ENCODE measurements around the gene ACAD10. TPM values are rescaled to one million over a fixed set of nuclear protein-coding genes. Genes with fewer than 3 reads are reported as not detected.

ACAD10 gene
- total and polyA plus RNA-seq, 12 donors, result 14.7 to 65.5 (median 40.7) TPM

DNA sequence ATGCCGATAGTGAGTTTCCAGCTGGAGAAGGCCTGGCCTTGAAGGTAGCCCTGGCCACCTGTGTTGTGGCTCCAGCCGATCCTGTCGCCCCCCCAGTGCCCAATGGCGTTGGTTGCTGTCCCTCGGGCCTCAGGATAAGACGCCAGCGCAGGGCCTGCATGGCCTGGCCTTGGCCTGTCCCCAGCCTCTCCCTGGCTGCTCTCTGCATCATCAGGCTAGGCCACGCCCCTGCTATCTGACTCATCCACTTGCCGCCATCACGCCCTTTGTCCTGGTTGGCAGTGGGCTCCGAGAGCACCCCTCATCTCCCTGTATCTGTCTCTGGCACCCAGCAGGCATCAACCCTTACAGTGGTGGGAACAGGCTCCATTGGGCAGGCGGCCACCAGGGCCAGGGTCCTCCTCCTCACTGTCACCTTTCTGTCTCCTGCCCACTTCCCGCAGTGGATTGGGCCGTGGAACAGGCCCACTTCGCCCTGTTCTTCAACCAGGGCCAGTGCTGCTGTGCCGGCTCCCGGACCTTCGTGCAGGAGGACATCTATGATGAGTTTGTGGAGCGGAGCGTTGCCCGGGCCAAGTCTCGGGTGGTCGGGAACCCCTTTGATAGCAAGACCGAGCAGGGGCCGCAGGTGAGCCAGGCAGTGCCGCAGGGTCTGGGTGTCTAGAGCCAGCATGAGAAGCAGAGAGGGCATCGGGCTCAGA, 106.5 kb downstream of the ACAD10 start:
- Histone ChIP-seq H3K4me1 (replicated peaks in 1 of 2) (peaks cover 29 to 36% of the 10 kb centered on the region in 2 donors), H3K27me3 (no peaks in the 10 kb centered on the region), H3K27ac (peak overlapping the region; percentile 82 to 98 (median 91)), H3K36me3 (replicated peaks in 1 of 2) (peaks cover 0 to 75% of the 10 kb centered on the region in 2 donors), H3K9me3 (replicated peaks in 1 of 3) (no peaks in the 10 kb centered on the region), H3K4me3 (no peak overlapping the region)
- 71 to 82% (median 73%) methylated on average over 21 to 27 of the region's 27 CpGs for WGBS, 4 donors
- TF ChIP-seq, protein P1, sequence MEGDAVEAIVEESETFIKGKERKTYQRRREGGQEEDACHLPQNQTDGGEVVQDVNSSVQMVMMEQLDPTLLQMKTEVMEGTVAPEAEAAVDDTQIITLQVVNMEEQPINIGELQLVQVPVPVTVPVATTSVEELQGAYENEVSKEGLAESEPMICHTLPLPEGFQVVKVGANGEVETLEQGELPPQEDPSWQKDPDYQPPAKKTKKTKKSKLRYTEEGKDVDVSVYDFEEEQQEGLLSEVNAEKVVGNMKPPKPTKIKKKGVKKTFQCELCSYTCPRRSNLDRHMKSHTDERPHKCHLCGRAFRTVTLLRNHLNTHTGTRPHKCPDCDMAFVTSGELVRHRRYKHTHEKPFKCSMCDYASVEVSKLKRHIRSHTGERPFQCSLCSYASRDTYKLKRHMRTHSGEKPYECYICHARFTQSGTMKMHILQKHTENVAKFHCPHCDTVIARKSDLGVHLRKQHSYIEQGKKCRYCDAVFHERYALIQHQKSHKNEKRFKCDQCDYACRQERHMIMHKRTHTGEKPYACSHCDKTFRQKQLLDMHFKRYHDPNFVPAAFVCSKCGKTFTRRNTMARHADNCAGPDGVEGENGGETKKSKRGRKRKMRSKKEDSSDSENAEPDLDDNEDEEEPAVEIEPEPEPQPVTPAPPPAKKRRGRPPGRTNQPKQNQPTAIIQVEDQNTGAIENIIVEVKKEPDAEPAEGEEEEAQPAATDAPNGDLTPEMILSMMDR (IDR thresholded peaks at IDR 0.05), result no peak
- TF ChIP-seq POLR2A (IDR thresholded peaks at IDR 0.05), result peak in 1 of 2 donors; percentile 44
- peak; percentile 89 to 99 (median 96) for DNase-seq
- intact Hi-C loops (cut with DNase I), result no loop called here

DNA sequence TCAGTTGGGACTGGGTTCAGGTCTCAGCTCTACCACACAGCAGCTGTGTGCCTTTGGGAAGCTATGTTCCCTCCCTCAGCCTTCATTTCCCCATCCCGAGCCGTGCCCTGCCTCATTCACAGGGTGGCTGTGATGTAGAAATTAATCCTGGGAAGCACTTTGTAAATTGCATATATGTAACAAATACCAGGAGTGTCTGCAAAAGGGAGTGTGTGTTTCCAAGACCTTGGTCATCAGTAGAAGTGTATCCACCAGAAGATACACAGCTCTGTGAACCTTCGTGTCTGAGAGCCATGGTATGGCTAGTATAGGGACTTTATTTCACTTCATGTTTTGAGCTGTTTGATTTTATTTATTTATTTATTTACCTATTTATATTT, 107.0 kb downstream of the ACAD10 start:
- Histone ChIP-seq H3K9me3 (replicated peaks in 1 of 3) (no peaks in the 10 kb centered on the region), H3K27ac (peak overlapping the region; percentile 82 to 98 (median 91)), H3K4me3 (no peak overlapping the region), H3K36me3 (replicated peaks in 1 of 2) (peaks cover 0 to 81% of the 10 kb centered on the region in 2 donors), H3K27me3 (no peaks in the 10 kb centered on the region), H3K4me1 (replicated peaks in 1 of 2) (peaks cover 29 to 33% of the 10 kb centered on the region in 2 donors)
- intact Hi-C loops (cut with DNase I), result no loop called here
- TF ChIP-seq, protein P1 (IDR thresholded peaks at IDR 0.05), result no peak
- TF ChIP-seq POLR2A (IDR thresholded peaks at IDR 0.05), result no peak
- DNase-seq, result no peak
- 86 to 93% (median 92%) methylated on average over 3 of the region's 3 CpGs for WGBS, 4 donors

DNA sequence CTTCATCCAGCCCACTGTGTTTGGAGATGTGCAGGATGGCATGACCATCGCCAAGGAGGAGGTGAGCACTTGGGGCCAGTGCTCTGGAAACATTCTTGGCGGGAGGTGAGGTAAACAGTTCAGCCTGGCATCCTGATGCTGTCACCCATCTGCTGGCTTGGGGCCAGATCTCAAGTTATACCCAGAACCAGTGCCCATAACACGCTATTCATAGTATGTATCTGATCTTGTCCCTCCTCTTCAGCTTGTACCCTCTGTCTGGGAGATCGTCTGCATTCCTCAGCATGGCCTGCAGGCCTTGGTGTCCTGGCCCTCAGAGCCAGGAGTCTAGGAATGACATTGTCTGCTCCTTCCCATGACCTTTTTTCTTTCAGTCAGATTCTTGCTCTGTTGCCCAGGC, 112.3 kb downstream of the ACAD10 start:
- Histone ChIP-seq H3K9me3 (replicated peaks in 1 of 3) (no peaks in the 10 kb centered on the region), H3K36me3 (replicated peaks in 1 of 2) (peaks cover 0 to 96% of the 10 kb centered on the region in 2 donors), H3K4me3 (no peak overlapping the region), H3K4me1 (replicated peaks in 1 of 2) (no peaks in the 10 kb centered on the region), H3K27me3 (no peaks in the 10 kb centered on the region), H3K27ac (peak overlapping the region in 1 of 5 donors; percentile 17)
- TF ChIP-seq, protein P1 (IDR thresholded peaks at IDR 0.05), result no peak
- no peak for TF ChIP-seq POLR2A (IDR thresholded peaks at IDR 0.05)
- peak in 1 of 7 donors; percentile 33 for DNase-seq
- intact Hi-C loops (cut with DNase I), result no loop called here
- WGBS, 4 donors, result 69 to 82% (median 80%) methylated on average over 1 to 4 of the region's 4 CpGs

DNA sequence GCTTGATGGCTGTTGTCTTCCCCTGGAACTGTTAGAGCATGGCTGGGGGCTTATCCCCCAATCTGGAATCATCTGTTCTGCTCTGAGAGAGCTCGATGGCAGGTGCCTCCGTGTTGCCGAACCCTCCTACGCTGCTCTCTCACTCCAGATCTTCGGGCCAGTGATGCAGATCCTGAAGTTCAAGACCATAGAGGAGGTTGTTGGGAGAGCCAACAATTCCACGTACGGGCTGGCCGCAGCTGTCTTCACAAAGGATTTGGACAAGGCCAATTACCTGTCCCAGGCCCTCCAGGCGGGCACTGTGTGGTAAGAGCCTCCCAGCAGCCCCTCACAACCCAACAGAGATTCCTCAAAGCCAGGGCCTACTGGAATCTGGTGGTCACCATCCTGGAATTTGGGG, 113.9 kb downstream of the ACAD10 start:
- Histone ChIP-seq H3K4me3 (no peak overlapping the region), H3K27me3 (no peaks in the 10 kb centered on the region), H3K9me3 (replicated peaks in 1 of 3) (no peaks in the 10 kb centered on the region), H3K36me3 (replicated peaks in 1 of 2) (peaks cover 0 to 94% of the 10 kb centered on the region in 2 donors), H3K4me1 (replicated peaks in 1 of 2) (no peaks in the 10 kb centered on the region), H3K27ac (no peak overlapping the region)
- no peak for DNase-seq
- intact Hi-C loops (cut with DNase I), result no loop called here
- WGBS, 4 donors, result 86 to 96% (median 94%) methylated on average over 5 to 9 of the region's 9 CpGs
- TF ChIP-seq, protein P1 (IDR thresholded peaks at IDR 0.05), result no peak
- TF ChIP-seq POLR2A (IDR thresholded peaks at IDR 0.05), result no peak

All from adrenal gland (tissue), 12 donors.